K562 (cell line): ENCODE results near the gene SLC25A1. TPM values are rescaled to one million over a fixed set of nuclear protein-coding genes. Genes with fewer than 3 reads are reported as not detected.
A peak's percentile ranks its signal among the peaks of the same experiment; 100 is the strongest.

Experiments
- ATAC-seq: fragments of 200-7000 bp; cut with Tn5 transposase; 3 replicates; pipeline ENCODE4 v1.9.1; 2020; ENCODE audit warnings: moderate library complexity
- BruUV-seq: library from RNA; stranded (reverse); fragments of 400-500 nt; replicated peaks from 2 replicates; lab custom pipeline; 2021; lab: Mats Ljungman, UMichigan
- CTCF ChIA-PET: fragments of 300-600 bp; formaldehyde crosslinking; extraction: SDS; loops from one replicate; lab custom pipeline; 2021; ENCODE audit warnings: low intra/inter-chr PET ratio; lab: Yijun Ruan, JAX
- POLR2A ChIA-PET: fragments of 300-600, 350-650 bp; sonication (Branson Sonifier 250); formaldehyde crosslinking; extraction: SDS; loops from one replicate; lab custom pipeline; 2021; ENCODE audit warnings: antibody characterized with exemption, inconsistent platforms; lab: Yijun Ruan, JAX
- DNase-seq, 4 experiments: peaks; one replicate each; pipeline versions ENCODE4 v3.0.0 to v3.0.0-alpha.2; 2011 to 2018; ENCODE audit warnings: low spot score in 3 of 4, mixed read lengths in 3 of 4; ENCODE audit errors: extremely low read depth in 1 of 4
- FAIRE-seq: peaks from 2 replicates; lab custom pipeline; 2011; peaks lifted over from hg19 to GRCh38; lab: Jason Lieb, UNC
- H2AFZ ChIP-seq: 2 replicates; pipeline ENCODE4 v1.6.0; 2011; ENCODE audit warnings: low read depth, low read length, control low read depth, inconsistent platforms
- H3K27ac ChIP-seq: fragments of 200-600 bp; 3 replicates; pipeline ENCODE4 v1.8.0; 2011; ENCODE audit warnings: low read depth, mild to moderate bottlenecking, control low read depth, inconsistent platforms, low read length, moderate library complexity, mixed read lengths; ENCODE audit errors: extremely low read depth
- H3K27me3 ChIP-seq, 2 experiments: fragments of 300-600 bp in 1 of 2; 2 replicates in 1 of 2; 3 replicates in 1 of 2; pipeline versions ENCODE4 v1.6.0 to v1.8.0; 2011; ENCODE audit warnings: inconsistent platforms in 2 of 2, low read length in 2 of 2, mild to moderate bottlenecking in 1 of 2, mixed read lengths in 1 of 2, moderate library complexity in 1 of 2; ENCODE audit not compliant: control insufficient read depth in 2 of 2, insufficient read depth in 2 of 2
- H3K36me3 ChIP-seq: fragments of 300-600 bp; 3 replicates; pipeline ENCODE4 v1.8.0; 2011; ENCODE audit warnings: mild to moderate bottlenecking, low read length, inconsistent platforms; ENCODE audit not compliant: control insufficient read depth, insufficient read depth
- H3K4me1 ChIP-seq, 2 experiments: fragments of 200-600 bp in 1 of 2; replicated peaks in 1 of 2; 2 replicates in 1 of 2; 3 replicates in 1 of 2; pipeline versions ENCODE4 v1.5.1 to v1.8.0; 2011; ENCODE audit warnings: inconsistent platforms in 2 of 2, low read length in 2 of 2, mild to moderate bottlenecking in 1 of 2, mixed read lengths in 1 of 2, moderate library complexity in 1 of 2; ENCODE audit not compliant: control insufficient read depth in 2 of 2, insufficient read depth in 2 of 2
- H3K4me2 ChIP-seq: 2 replicates; pipeline ENCODE4 v1.6.1; 2011; ENCODE audit warnings: low read length, control low read depth, inconsistent platforms, mixed read lengths; ENCODE audit not compliant: insufficient read depth
- H3K4me3 ChIP-seq: fragments of 200-600 bp; sonication (generic), shearing (Covaris generic); 2 replicates; pipeline ENCODE4 v1.5.1; 2016; ENCODE audit warnings: control low read depth, inconsistent platforms
- H3K79me2 ChIP-seq: fragments of 200-600 bp; 3 replicates; pipeline ENCODE4 v1.8.0; 2011; ENCODE audit warnings: low read length, inconsistent platforms; ENCODE audit not compliant: control insufficient read depth, insufficient read depth
- H3K9ac ChIP-seq, 2 experiments: 2 replicates each; pipeline versions ENCODE4 v1.6.0 to v1.6.1; 2011; ENCODE audit warnings: low read depth in 2 of 2, low read length in 2 of 2, control low read depth in 1 of 2, inconsistent platforms in 1 of 2, mild to moderate bottlenecking in 1 of 2, mixed read lengths in 1 of 2; ENCODE audit not compliant: insufficient read depth in 1 of 2
- H3K9me1 ChIP-seq: one replicate; pipeline ENCODE4 v1.6.0; 2011; ENCODE audit warnings: inconsistent platforms, mild to moderate bottlenecking, low read length, moderate library complexity; ENCODE audit not compliant: control insufficient read depth, insufficient read depth
- H3K9me3 ChIP-seq: replicated peaks from 2 replicates; pipeline ENCODE4 v1.5.1; 2011; ENCODE audit warnings: low read depth, low read length, inconsistent platforms; ENCODE audit not compliant: control insufficient read depth, insufficient read depth
- H4K20me1 ChIP-seq: replicated peaks from 2 replicates; pipeline ENCODE4 v1.6.1; 2011; ENCODE audit warnings: low read length, inconsistent platforms, mixed read lengths; ENCODE audit not compliant: control insufficient read depth, insufficient read depth
- CAMTA2 ChIP-seq: fragments of 250-450 bp; sonication (Bioruptor Pico); conservative IDR thresholded peaks from 2 replicates; pipeline ENCODE4 v1.5.1; 2022
- CEBPB ChIP-seq: fragments of 450-650 bp; IDR thresholded peaks from 2 replicates; pipeline ENCODE4 v1.6.1; 2016; ENCODE audit warnings: missing genetic modification characterization, missing compliant biosample characterization
- CXXC5 ChIP-seq: fragments of 250-450 bp; sonication (Bioruptor Pico); IDR thresholded peaks from 2 replicates; pipeline ENCODE4 v1.8.0; 2022; ENCODE audit warnings: inconsistent platforms, mild to moderate bottlenecking, moderate library complexity
- DDX20 ChIP-seq: fragments of 450-650 bp; IDR thresholded peaks from 2 replicates; pipeline ENCODE4 v1.6.1; 2016; ENCODE audit warnings: missing genetic modification characterization, low read depth, mild to moderate bottlenecking, missing compliant biosample characterization, moderate library complexity
- EZH2 ChIP-seq: IDR thresholded peaks from 2 replicates; pipeline ENCODE4 v1.6.1; 2012; ENCODE audit warnings: low read depth, mild to moderate bottlenecking, inconsistent platforms, low read length, borderline replicate concordance
- HNRNPL ChIP-seq: fragments of 200-400 bp; formaldehyde crosslinking; IDR thresholded peaks from 2 replicates; pipeline ENCODE4 v1.6.1; 2017; ENCODE audit warnings: low read depth, mild to moderate bottlenecking, low read length
- KAT7 ChIP-seq: sonication (generic); formaldehyde crosslinking; IDR thresholded peaks from 2 replicates; pipeline ENCODE4 v1.8.0; 2022; ENCODE audit warnings: missing genetic modification reagents, mild to moderate bottlenecking, borderline replicate concordance
- NEUROD1 ChIP-seq: fragments of 150-350 bp; IDR thresholded peaks from 2 replicates; pipeline ENCODE4 v1.6.1; 2014; ENCODE audit warnings: borderline replicate concordance, low read length, low read depth; ENCODE audit not compliant: partially characterized antibody
- PHTF2 ChIP-seq: fragments of 250-450 bp; sonication (Bioruptor Pico); IDR thresholded peaks from 2 replicates; pipeline ENCODE4 v1.5.0; 2021; ENCODE audit warnings: mild to moderate bottlenecking
- RAD51 ChIP-seq: fragments of 450-650 bp; IDR thresholded peaks from 2 replicates; pipeline ENCODE4 v1.7.1; 2016; ENCODE audit warnings: low read depth, mild to moderate bottlenecking, borderline replicate concordance
- RFX7 ChIP-seq: fragments of 250-450 bp; sonication (Bioruptor Pico); IDR thresholded peaks from 2 replicates; pipeline ENCODE4 v1.5.1; 2021; ENCODE audit warnings: mild to moderate bottlenecking
- SMAD3 ChIP-seq: fragments of 450-650 bp; formaldehyde crosslinking; conservative IDR thresholded peaks from 2 replicates; pipeline ENCODE4 v1.4.0; 2020; ENCODE audit warnings: mild to moderate bottlenecking
- STAT5A ChIP-seq: IDR thresholded peaks from 2 replicates; pipeline ENCODE4 v1.6.1; 2012; ENCODE audit warnings: low read length, inconsistent platforms, borderline replicate concordance
- TARDBP ChIP-seq: fragments of 450-650 bp; IDR thresholded peaks from 2 replicates; pipeline ENCODE4 v1.6.1; 2016
- WGBS: fragments of 100-300 bp; shearing (Covaris generic); methylation state at CpG from one replicate; pipeline ENCODE4 v1.1.6; 2016; ENCODE audit warnings: low coverage, mixed read lengths; ENCODE audit not compliant: insufficient coverage; ENCODE audit errors: missing lambda C conversion rate; 5-methylcytosine and 5-hydroxymethylcytosine counted together
- in situ Hi-C: fragments of 300-500 bp; cut with MboI; formaldehyde crosslinking; loops from 4 replicates; pipeline ENCODE4 v1.15.0; 2018; ENCODE audit warnings: inconsistent platforms, mixed read lengths
- intact Hi-C: fragments of 100-400 bp; cut with micrococcal nuclease; formaldehyde crosslinking; loops from 2 replicates; pipeline ENCODE4 v1.14.2; 2022
- polyA plus RNA-seq, 8 experiments: library from polyadenylated mRNA; depleted of rRNA in 4 of 8; stranded (reverse) in 5 of 8; unstranded in 3 of 8; fragments of >200 nt; fragmentation: Nextera tagmentation in 2 of 8; fragmentation: Illumina TruSeq in 1 of 8; extraction: Ambion mirVana in 2 of 8; extraction: Trizol in 1 of 8; gene quantifications; 2 replicates each; pipeline versions ENCODE4 v1.2.1 to v1.2.3, GENCODE V29; 2011 to 2014; ENCODE audit warnings: inconsistent platforms in 1 of 8, missing spikeins in 1 of 8
- total RNA-seq, 7 experiments: library from RNA; depleted of rRNA in 6 of 7; stranded (reverse); fragments of >200 nt in 6 of 7; fragmentation: Illumina TruSeq in 2 of 7; extraction: Trizol in 2 of 7; gene quantifications; 2 replicates each; pipeline versions ENCODE4 v1.2.1 to v1.2.3, GENCODE V29; 2011 to 2021; ENCODE audit warnings: low replicate concordance in 1 of 7
- TF ChIP-seq, protein P1 (sequence below): fragments of 450-650 bp; IDR thresholded peaks from 2 replicates; pipeline ENCODE4 v1.6.1; 2017; ENCODE audit warnings: antibody characterized with exemption
- TF ChIP-seq, protein P2 (sequence below), 2 experiments: fragments of 150-350 bp in 1 of 2; IDR thresholded peaks; 2 replicates each; pipeline ENCODE4 v1.6.1; 2012 to 2016; ENCODE audit warnings: low read depth in 2 of 2, low read length in 2 of 2, mild to moderate bottlenecking in 1 of 2, moderate library complexity in 1 of 2

The SLC25A1 gene
- total and polyA plus RNA-seq, 9 of the 15 experiments (the other 6 are each of a cell fraction or from before 2014, with no cell fraction given): 11.0 to 408 (median 110) TPM

DNA sequence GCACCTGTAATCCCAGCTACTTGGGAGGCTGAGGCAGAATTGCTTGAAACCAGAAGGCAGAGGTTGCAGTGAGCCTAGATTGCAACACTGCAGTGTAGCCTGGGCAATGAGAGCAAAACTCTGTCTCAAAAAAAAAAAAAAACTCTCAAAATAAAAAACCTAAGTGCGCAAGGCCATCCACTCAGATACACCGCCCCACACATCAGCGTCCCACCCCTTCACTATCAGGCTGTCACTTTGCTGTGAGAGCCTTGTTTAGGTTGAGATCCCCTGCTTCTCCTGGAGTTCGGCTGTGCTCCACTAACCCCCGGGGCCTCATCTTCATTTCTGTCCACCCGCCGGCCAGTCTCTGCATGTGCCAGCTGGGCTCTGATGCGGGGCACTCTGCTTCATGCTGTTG, 12.1 kb downstream of the SLC25A1 start:
- H3K9me3 ChIP-seq: peaks cover 9% of the 10 kb centered on the region
- peaks cover 11% of the 10 kb centered on the region for H3K79me2 ChIP-seq
- no peak for ATAC-seq
- peaks cover 7% of the 10 kb centered on the region; the same call in 1 of the 2 replicates for H4K20me1 ChIP-seq
- intact Hi-C loops: no loop called here
- ChIA-PET CTCF (no interaction called here), POLR2A (interaction anchor here (1.0 to 4.5 kb wide), 5 partner anchors 9 to 463 kb away, joined by 3 to 64 read pairs (median 3); partner anchors contain the start of genes ESS2 and SLC25A1)
- H3K4me3 ChIP-seq: no peak overlapping the region
- in situ Hi-C loops: no loop called here
- H3K27me3 ChIP-seq: peaks cover 33 to 58% of the 10 kb centered on the region in 2 experiments
- H2AFZ ChIP-seq: no peak overlapping the region
- H3K4me2 ChIP-seq: no peak overlapping the region
- H3K9me1 ChIP-seq: no peaks in the 10 kb centered on the region
- no peak overlapping the region for H3K27ac ChIP-seq
- no TSS peak for BruUV-seq
- no peak for FAIRE-seq
- H3K36me3 ChIP-seq: no peaks in the 10 kb centered on the region
- 3% methylated on average over 8 of the region's 8 CpGs for WGBS
- DNase-seq: no peak
- H3K4me1 ChIP-seq: peaks cover 18 to 32% of the 10 kb centered on the region in 2 experiments
- H3K9ac ChIP-seq: peak overlapping the region in 1 of 2 experiments; percentile 60; a peak in 1 of 4 replicates
- TF ChIP-seq DDX20 (tag): no peak
- no peak for TF ChIP-seq TARDBP
- no peak for TF ChIP-seq RAD51
- no peak for TF ChIP-seq NEUROD1
- no peak for TF ChIP-seq HNRNPL
- no peak for TF ChIP-seq KAT7 (CRISPR knock-in tag)
- TF ChIP-seq PHTF2: no peak
- TF ChIP-seq RFX7 (CRISPR knock-in tag): no peak
- TF ChIP-seq CEBPB (tag): peak; percentile 79
- no peak for TF ChIP-seq CAMTA2 (CRISPR knock-in tag)
- TF ChIP-seq EZH2: 0 out of 2 replicates have a peak, but pooled peaks have one; percentile 24
- no peak for TF ChIP-seq SMAD3 (CRISPR knock-in tag)
- 0 out of 2 replicates have a peak, but pooled peaks have one; percentile 20 for TF ChIP-seq CXXC5 (CRISPR knock-in tag)
- TF ChIP-seq, protein P1, sequence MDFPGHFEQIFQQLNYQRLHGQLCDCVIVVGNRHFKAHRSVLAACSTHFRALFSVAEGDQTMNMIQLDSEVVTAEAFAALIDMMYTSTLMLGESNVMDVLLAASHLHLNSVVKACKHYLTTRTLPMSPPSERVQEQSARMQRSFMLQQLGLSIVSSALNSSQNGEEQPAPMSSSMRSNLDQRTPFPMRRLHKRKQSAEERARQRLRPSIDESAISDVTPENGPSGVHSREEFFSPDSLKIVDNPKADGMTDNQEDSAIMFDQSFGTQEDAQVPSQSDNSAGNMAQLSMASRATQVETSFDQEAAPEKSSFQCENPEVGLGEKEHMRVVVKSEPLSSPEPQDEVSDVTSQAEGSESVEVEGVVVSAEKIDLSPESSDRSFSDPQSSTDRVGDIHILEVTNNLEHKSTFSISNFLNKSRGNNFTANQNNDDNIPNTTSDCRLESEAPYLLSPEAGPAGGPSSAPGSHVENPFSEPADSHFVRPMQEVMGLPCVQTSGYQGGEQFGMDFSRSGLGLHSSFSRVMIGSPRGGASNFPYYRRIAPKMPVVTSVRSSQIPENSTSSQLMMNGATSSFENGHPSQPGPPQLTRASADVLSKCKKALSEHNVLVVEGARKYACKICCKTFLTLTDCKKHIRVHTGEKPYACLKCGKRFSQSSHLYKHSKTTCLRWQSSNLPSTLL: no peak
- TF ChIP-seq, protein P2, sequence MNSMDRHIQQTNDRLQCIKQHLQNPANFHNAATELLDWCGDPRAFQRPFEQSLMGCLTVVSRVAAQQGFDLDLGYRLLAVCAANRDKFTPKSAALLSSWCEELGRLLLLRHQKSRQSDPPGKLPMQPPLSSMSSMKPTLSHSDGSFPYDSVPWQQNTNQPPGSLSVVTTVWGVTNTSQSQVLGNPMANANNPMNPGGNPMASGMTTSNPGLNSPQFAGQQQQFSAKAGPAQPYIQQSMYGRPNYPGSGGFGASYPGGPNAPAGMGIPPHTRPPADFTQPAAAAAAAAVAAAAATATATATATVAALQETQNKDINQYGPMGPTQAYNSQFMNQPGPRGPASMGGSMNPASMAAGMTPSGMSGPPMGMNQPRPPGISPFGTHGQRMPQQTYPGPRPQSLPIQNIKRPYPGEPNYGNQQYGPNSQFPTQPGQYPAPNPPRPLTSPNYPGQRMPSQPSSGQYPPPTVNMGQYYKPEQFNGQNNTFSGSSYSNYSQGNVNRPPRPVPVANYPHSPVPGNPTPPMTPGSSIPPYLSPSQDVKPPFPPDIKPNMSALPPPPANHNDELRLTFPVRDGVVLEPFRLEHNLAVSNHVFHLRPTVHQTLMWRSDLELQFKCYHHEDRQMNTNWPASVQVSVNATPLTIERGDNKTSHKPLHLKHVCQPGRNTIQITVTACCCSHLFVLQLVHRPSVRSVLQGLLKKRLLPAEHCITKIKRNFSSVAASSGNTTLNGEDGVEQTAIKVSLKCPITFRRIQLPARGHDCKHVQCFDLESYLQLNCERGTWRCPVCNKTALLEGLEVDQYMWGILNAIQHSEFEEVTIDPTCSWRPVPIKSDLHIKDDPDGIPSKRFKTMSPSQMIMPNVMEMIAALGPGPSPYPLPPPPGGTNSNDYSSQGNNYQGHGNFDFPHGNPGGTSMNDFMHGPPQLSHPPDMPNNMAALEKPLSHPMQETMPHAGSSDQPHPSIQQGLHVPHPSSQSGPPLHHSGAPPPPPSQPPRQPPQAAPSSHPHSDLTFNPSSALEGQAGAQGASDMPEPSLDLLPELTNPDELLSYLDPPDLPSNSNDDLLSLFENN (IDR thresholded peaks at IDR 0.05; ENCODE audit: low read depth in 2 of 2, low read length in 2 of 2): no peak
- TF ChIP-seq STAT5A: no peak
